EH (cell line): ENCODE measurements around the gene ALPK3.

Source experiments
- DNase-seq: peaks from one replicate; pipeline ENCODE4 v3.0.0-alpha.2; 2015; ENCODE audit warnings: low read depth

ALPK3 gene

DNA sequence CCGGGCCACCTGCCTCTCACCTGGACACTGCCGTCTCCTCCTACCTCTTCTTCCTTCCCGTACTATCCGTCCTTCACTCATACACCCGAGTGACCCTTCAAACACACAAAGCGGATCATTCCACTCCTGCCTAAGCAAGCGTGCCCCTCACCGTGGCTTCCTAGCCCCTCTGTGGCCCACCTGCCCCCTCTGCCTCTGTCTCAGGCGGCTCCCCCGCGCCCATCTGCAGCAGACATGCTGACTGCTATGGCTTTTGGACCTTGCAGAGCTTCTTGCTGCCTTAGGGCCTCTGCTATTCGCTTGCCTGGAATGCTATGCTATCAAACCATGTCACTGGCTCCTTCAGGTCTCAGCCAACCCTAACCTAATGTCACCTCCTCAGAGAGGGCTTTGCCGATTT, 105.4 kb downstream of the ALPK3 start:
- no peak for DNase-seq
